DND-41 (cell line): ENCODE measurements around the gene MYADM.

Experiments used
- ATAC-seq: fragments of 200-7000 bp; cut with Tn5 transposase; 3 replicates; pipeline ENCODE4 v1.9.1; 2021; ENCODE audit warnings: low read depth; ENCODE audit not compliant: insufficient read depth
- DNase-seq: peaks from one replicate; pipeline ENCODE4 v3.0.0-alpha.2; 2020
- H2AFZ ChIP-seq: 2 replicates; pipeline ENCODE4 v1.6.0; 2012; ENCODE audit warnings: low read depth, low read length
- H3K27ac ChIP-seq: 2 replicates; pipeline ENCODE4 v1.5.1; 2012; ENCODE audit warnings: low read length, inconsistent platforms
- H3K27me3 ChIP-seq: fragments of 200-600 bp; sonication (generic); 2 replicates; pipeline ENCODE4 v1.6.0; 2012; ENCODE audit warnings: low read length, mild to moderate bottlenecking, inconsistent platforms; ENCODE audit not compliant: insufficient read depth, poor library complexity
- H3K36me3 ChIP-seq: 2 replicates; pipeline ENCODE4 v1.5.1; 2012; ENCODE audit warnings: low read length, inconsistent platforms; ENCODE audit not compliant: insufficient read depth
- H3K4me1 ChIP-seq: 2 replicates; pipeline ENCODE4 v1.5.1; 2012; ENCODE audit warnings: mild to moderate bottlenecking, low read length; ENCODE audit not compliant: insufficient read depth
- H3K4me2 ChIP-seq: 2 replicates; pipeline ENCODE4 v1.6.0; 2012; ENCODE audit warnings: mild to moderate bottlenecking, moderate library complexity, low read length, inconsistent platforms; ENCODE audit not compliant: insufficient read depth
- H3K4me3 ChIP-seq, 2 experiments: fragments of 200-600 bp in 1 of 2; shearing (Covaris generic) in 1 of 2; 2 replicates each; pipeline ENCODE4 v1.5.1; 2012 to 2016; ENCODE audit warnings: inconsistent platforms in 2 of 2, low read length in 2 of 2, mild to moderate bottlenecking in 2 of 2, low read depth in 1 of 2, moderate library complexity in 1 of 2
- H3K79me2 ChIP-seq: 2 replicates; pipeline ENCODE4 v1.6.0; 2012; ENCODE audit warnings: low read length, inconsistent platforms; ENCODE audit not compliant: insufficient read depth
- H3K9ac ChIP-seq: 2 replicates; pipeline ENCODE4 v1.6.0; 2012; ENCODE audit warnings: low read depth, mild to moderate bottlenecking, inconsistent platforms, low read length, moderate library complexity
- H3K9me3 ChIP-seq: 2 replicates; pipeline ENCODE4 v1.5.1; 2012; ENCODE audit warnings: low read length, moderate library complexity, mild to moderate bottlenecking, inconsistent platforms; ENCODE audit not compliant: insufficient read depth, severe bottlenecking
- H4K20me1 ChIP-seq: 2 replicates; pipeline ENCODE4 v1.6.0; 2012; ENCODE audit warnings: low read length; ENCODE audit not compliant: insufficient read depth
- CTCF ChIP-seq: IDR thresholded peaks from 2 replicates; pipeline ENCODE4 v1.5.1; 2012; ENCODE audit warnings: borderline replicate concordance, low read length, moderate library complexity, mild to moderate bottlenecking; ENCODE audit not compliant: poor library complexity, severe bottlenecking; ENCODE audit errors: extremely low read depth
- EZH2 ChIP-seq: IDR thresholded peaks from 3 replicates; pipeline ENCODE4 v1.6.1; 2012; ENCODE audit warnings: borderline replicate concordance, low read depth, mild to moderate bottlenecking, moderate library complexity, low read length, inconsistent platforms; ENCODE audit not compliant: severe bottlenecking

Gene MYADM

GRCh38 chr19:53915000-53915399 lies 47.3 kb downstream of the MYADM start:
- Histone ChIP-seq H3K36me3 (no peaks in the 10 kb centered on the region), H3K27me3 (no peaks in the 10 kb centered on the region), H3K4me2 (no peak overlapping the region), H3K79me2 (no peaks in the 10 kb centered on the region), H2AFZ (no peak overlapping the region), H4K20me1 (no peaks in the 10 kb centered on the region), H3K4me1 (no peaks in the 10 kb centered on the region), H3K9ac (no peak overlapping the region), H3K27ac (no peak overlapping the region), H3K9me3 (no peaks in the 10 kb centered on the region), H3K4me3 (no peak overlapping the region)
- DNase-seq (no peak), ATAC-seq (no peak)
- no peak for TF ChIP-seq EZH2
- TF ChIP-seq CTCF: no peak

- ATAC-seq (no peak), DNase-seq (no peak)
- H3K36me3 ChIP-seq: no peaks in the 10 kb centered on the region
- H3K27me3 ChIP-seq: no peaks in the 10 kb centered on the region
- H3K4me2 ChIP-seq: no peak overlapping the region
- H3K9ac ChIP-seq: no peak overlapping the region
- H3K9me3 ChIP-seq: no peaks in the 10 kb centered on the region
- no peak overlapping the region for H3K27ac ChIP-seq
- no peaks in the 10 kb centered on the region for H3K79me2 ChIP-seq
- H2AFZ ChIP-seq: no peak overlapping the region
- TF ChIP-seq EZH2 (no peak), CTCF (no peak)
- H4K20me1 ChIP-seq: no peaks in the 10 kb centered on the region
- no peak overlapping the region for H3K4me3 ChIP-seq
- H3K4me1 ChIP-seq: no peaks in the 10 kb centered on the region
Measured at GRCh38 chr19:53916004-53916403, 48.3 kb downstream of the MYADM start.

GRCh38 chr19:53917356-53917755 lies 49.7 kb downstream of the MYADM start:
- Histone ChIP-seq H2AFZ (no peak overlapping the region), H3K4me2 (no peak overlapping the region), H3K4me3 (no peak overlapping the region), H3K36me3 (no peaks in the 10 kb centered on the region), H3K9me3 (no peaks in the 10 kb centered on the region), H3K27me3 (no peaks in the 10 kb centered on the region), H3K27ac (no peak overlapping the region), H4K20me1 (no peaks in the 10 kb centered on the region), H3K9ac (no peak overlapping the region), H3K79me2 (no peaks in the 10 kb centered on the region), H3K4me1 (no peaks in the 10 kb centered on the region)
- ATAC-seq (no peak), DNase-seq (no peak)
- TF ChIP-seq EZH2: no peak
- TF ChIP-seq CTCF: no peak
